Thoracic aorta (tissue), 2 donors: Measurements from ENCODE around the gene WNK2. TPM values are rescaled to one million over a fixed set of nuclear protein-coding genes. Genes with fewer than 3 reads are reported as not detected.

Experiments
- ATAC-seq: fragments of 150-250 bp; one replicate; pipeline ENCODE4 v1.8.0; 2017; ENCODE audit warnings: low read depth; ENCODE audit not compliant: insufficient number of reproducible peaks, low FRiP score
- DNase-seq: peaks from one replicate; pipeline ENCODE4 v3.0.0-alpha.2; 2020; ENCODE audit warnings: low spot score
- H3K27ac ChIP-seq, 2 donors: fragments of 200-600 bp; sonication (generic); 1 replicate in 1 of 2; 2 replicates in 1 of 2; pipeline ENCODE4 v1.5.1; 2016; ENCODE audit warnings: mild to moderate bottlenecking in 2 of 2, moderate library complexity in 2 of 2
- H3K27me3 ChIP-seq: fragments of 200-600 bp; sonication (generic); replicated peaks from 2 replicates; pipeline ENCODE4 v1.6.0; 2016; ENCODE audit warnings: mild to moderate bottlenecking; ENCODE audit not compliant: insufficient read depth
- H3K36me3 ChIP-seq: fragments of 200-600 bp; sonication (generic); one replicate; pipeline ENCODE4 v1.5.1; 2016
- H3K4me1 ChIP-seq, 2 donors: fragments of 200-600 bp; sonication (generic); 1 replicate in 1 of 2; 2 replicates in 1 of 2; pipeline versions ENCODE4 v1.5.1 to v1.6.0; 2016; ENCODE audit warnings: low read depth in 2 of 2, mild to moderate bottlenecking in 1 of 2; ENCODE audit not compliant: control insufficient read depth in 1 of 2
- H3K4me3 ChIP-seq: fragments of 200-600 bp; sonication (generic); 2 replicates; pipeline ENCODE4 v1.5.1; 2016; ENCODE audit warnings: mild to moderate bottlenecking
- H3K9me3 ChIP-seq: fragments of 200-600 bp; sonication (generic); 2 replicates; pipeline ENCODE4 v1.5.1; 2016
- CTCF ChIP-seq: fragments of 200-600 bp; sonication (generic); IDR thresholded peaks from one replicate; pipeline ENCODE4 v1.5.1; 2019; ENCODE audit warnings: antibody characterized with exemption
- total RNA-seq, 2 donors: library from RNA; depleted of rRNA; stranded (reverse); fragments of >200 nt; gene quantifications; one replicate each; pipeline versions ENCODE4 v1.1.0 to v1.2.3, GENCODE V29; 2016

Gene WNK2
- total RNA-seq, 2 donors from 2014 or later = 0.95 to 4.7 TPM

GRCh38 chr9:93148721-93149120 lies 35.2 kb upstream of the WNK2 start:
- no peak for TF ChIP-seq CTCF
- H3K4me3 ChIP-seq = no peak overlapping the region
- no peaks in the 10 kb centered on the region for H3K9me3 ChIP-seq
- DNase-seq = no peak
- no peaks in the 10 kb centered on the region for H3K27me3 ChIP-seq
- no peak overlapping the region for H3K27ac ChIP-seq
- peaks cover 7 to 11% of the 10 kb centered on the region in 2 donors for H3K4me1 ChIP-seq
- ATAC-seq = no peak
- no peaks in the 10 kb centered on the region for H3K36me3 ChIP-seq

- H3K4me1 ChIP-seq = peaks cover 4 to 5% of the 10 kb centered on the region in 2 donors
- no peaks in the 10 kb centered on the region for H3K36me3 ChIP-seq
- ATAC-seq (no peak), DNase-seq (no peak)
- no peak for TF ChIP-seq CTCF
- no peaks in the 10 kb centered on the region for H3K9me3 ChIP-seq
- no peaks in the 10 kb centered on the region for H3K27me3 ChIP-seq
- no peak overlapping the region for H3K4me3 ChIP-seq
- no peak overlapping the region for H3K27ac ChIP-seq
Observed at GRCh38 chr9:93149361-93149760, 34.6 kb upstream of the WNK2 start.

DNA sequence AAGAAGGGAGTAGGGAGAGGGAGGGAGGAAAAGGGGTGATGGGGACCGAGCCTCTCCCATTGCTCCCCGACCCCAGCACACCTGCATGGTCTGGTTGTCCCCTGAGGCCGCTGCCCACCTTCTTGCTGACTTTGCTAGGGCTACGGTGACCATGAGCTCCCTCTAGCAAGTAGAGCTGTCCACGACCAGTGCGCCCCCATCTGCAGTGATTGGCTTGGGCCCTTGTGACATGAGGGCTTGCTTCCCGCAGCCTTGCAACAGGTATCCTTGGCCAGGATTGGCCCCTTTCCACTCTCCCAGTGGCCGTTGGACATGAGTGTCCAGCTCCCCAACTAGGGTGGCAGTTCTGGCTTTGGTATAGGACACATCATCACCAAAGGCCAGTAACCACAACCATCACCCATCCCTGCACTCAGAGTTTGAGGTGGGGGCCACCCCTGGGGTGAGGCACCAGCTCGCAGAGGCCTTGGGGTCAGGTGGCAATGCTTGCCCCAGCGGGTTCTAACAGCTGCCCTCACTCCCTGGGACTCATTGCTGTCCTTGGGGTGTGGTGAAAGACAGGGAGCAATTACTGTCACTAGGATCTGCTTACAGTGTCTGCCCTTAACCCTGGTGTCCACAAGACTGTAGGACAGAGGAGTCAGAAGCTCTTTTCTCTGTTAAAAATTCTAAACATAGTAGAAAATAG lies 32.7 kb upstream of the WNK2 start:
- DNase-seq (no peak), ATAC-seq (no peak)
- Histone ChIP-seq H3K27ac (no peak overlapping the region), H3K4me1 (no peaks in the 10 kb centered on the region), H3K9me3 (no peaks in the 10 kb centered on the region), H3K27me3 (no peaks in the 10 kb centered on the region), H3K36me3 (no peaks in the 10 kb centered on the region), H3K4me3 (no peak overlapping the region)
- no peak for TF ChIP-seq CTCF

DNA sequence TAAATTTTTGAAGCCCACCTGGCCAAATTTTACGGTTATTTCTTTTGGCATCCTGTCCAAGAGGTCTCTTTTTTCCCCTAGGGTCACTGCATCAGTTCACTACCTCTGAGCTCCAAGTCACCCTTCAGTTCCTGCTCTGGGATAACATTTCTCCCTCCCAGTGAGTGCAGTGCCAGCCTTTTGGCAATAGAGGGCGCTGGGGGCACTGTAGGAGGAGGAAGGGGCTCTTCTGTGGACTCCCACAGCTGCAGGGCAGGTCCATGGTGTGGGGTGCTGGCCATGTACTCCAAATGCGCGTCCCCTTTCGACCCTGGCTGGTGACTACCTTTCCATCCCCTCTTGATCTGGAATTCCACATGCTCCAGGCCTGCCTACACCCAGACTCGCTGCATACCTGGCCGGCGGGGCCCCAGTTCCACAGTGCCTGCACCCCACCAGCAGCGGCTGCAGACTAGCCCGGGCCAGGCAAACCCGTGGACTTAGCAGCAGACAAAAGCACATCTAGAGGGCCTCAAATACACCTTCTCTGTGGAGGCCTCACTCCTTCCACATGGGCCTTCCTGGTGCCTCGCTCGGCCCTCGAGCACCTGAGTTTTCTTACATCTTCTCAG lies 29.5 kb upstream of the WNK2 start:
- ATAC-seq = no peak
- Histone ChIP-seq H3K4me1 (no peaks in the 10 kb centered on the region), H3K9me3 (no peaks in the 10 kb centered on the region), H3K4me3 (no peak overlapping the region), H3K27ac (no peak overlapping the region), H3K36me3 (no peaks in the 10 kb centered on the region), H3K27me3 (no peaks in the 10 kb centered on the region)
- TF ChIP-seq CTCF = no peak
- DNase-seq = no peak

DNA sequence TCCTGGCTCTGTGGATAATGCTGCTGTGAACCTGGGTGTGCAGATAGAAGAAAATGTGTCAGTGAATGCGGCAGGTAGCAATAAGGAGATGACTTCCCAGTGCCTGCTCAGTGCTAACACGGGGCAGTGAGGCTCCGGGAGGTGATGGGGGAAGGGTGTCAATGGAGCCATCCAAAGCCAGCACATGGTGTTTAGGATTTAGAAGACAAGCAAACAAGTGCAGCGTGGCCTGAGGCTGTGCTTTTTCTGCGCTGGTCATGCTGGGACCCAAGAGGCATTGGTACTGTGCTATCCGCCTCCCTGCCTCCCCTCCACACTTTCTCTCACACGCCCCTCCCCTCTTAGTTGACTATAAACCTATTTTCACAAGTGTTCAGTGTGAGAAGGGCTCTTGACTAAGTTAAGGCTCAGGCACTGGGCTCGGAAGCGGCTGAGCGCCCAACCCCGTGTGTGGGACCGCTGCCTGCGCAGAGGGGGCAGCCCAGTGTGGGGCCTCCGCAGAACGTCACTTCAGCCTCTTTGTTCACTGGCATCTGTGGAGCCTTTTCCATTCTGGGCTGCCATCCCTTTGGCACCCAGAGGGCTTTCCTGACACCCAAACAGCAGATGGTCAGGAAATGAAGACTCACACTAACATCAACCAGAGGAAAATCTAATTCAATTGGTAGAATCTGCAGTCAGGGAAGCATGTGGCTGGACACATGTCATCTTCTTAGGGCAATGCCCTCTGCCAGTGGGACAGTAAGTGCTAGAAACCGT lies 28.0 kb upstream of the WNK2 start:
- no peak for ATAC-seq
- Histone ChIP-seq H3K9me3 (no peaks in the 10 kb centered on the region), H3K4me3 (no peak overlapping the region), H3K27me3 (no peaks in the 10 kb centered on the region), H3K36me3 (no peaks in the 10 kb centered on the region), H3K27ac (no peak overlapping the region), H3K4me1 (no peaks in the 10 kb centered on the region)
- no peak for TF ChIP-seq CTCF
- no peak for DNase-seq
